HG02884 (cell line): Measurements from ENCODE around the gene CSTF3.
"Not testable (repeated sequence)": the region's sequence is repeated elsewhere in the genome, so short reads cannot be mapped to it uniquely, and the experiment has no call there.

ENCODE experiments used
- ATAC-seq: cut with Tn5 transposase; IDR thresholded peaks from one replicate; pipeline ENCODE4 v1.9.1; 2021; ENCODE audit warnings: mild to moderate bottlenecking, moderate library complexity; ENCODE audit not compliant: unreplicated experiment

Gene CSTF3

GRCh38 chr11:33161120-33162005 lies at the start of gene CSTF3:
CSTF3 (minus strand) TSS chr11:33161480; CDS start chr11:33161325, 155 bp downstream.
- peak; percentile 81 for ATAC-seq

- ATAC-seq, result no peak
Observed at GRCh38 chr11:33208150-33208549, 46.9 kb upstream of the CSTF3 start.

GRCh38 chr11:33207408-33207985 lies 46.2 kb upstream of the CSTF3 start:
- ATAC-seq, result no peak

- ATAC-seq, result no peak
Observed at GRCh38 chr11:33197915-33198727, 36.8 kb upstream of the CSTF3 start.

GRCh38 chr11:33195462-33196173 lies 34.3 kb upstream of the CSTF3 start:
- ATAC-seq, result no peak

GRCh38 chr11:33194455-33194854 lies 33.2 kb upstream of the CSTF3 start:
- ATAC-seq, result no peak

- ATAC-seq, result no peak
Observed at GRCh38 chr11:33191467-33191866, 30.2 kb upstream of the CSTF3 start.

GRCh38 chr11:33187998-33188722 lies 26.9 kb upstream of the CSTF3 start:
- no peak for ATAC-seq

GRCh38 chr11:33185756-33186155 lies 24.5 kb upstream of the CSTF3 start:
- ATAC-seq, result no peak

- no peak for ATAC-seq
Observed at GRCh38 chr11:33182246-33182878, 21.1 kb upstream of the CSTF3 start.

- no peak for ATAC-seq
Observed at GRCh38 chr11:33179348-33179803, 18.1 kb upstream of the CSTF3 start.

GRCh38 chr11:33178443-33179180 lies 17.3 kb upstream of the CSTF3 start:
- no peak for ATAC-seq

GRCh38 chr11:33177676-33178336 lies 16.5 kb upstream of the CSTF3 start:
- ATAC-seq, result no peak

- ATAC-seq, result not testable (repeated sequence)
Observed at GRCh38 chr11:33176760-33177159, 15.5 kb upstream of the CSTF3 start.

- no peak for ATAC-seq
Observed at GRCh38 chr11:33172996-33173395, 11.7 kb upstream of the CSTF3 start.

GRCh38 chr11:33172345-33172744 lies 11.1 kb upstream of the CSTF3 start:
- no peak for ATAC-seq

GRCh38 chr11:33171251-33171650 lies 10.0 kb upstream of the CSTF3 start:
- ATAC-seq, result no peak

- ATAC-seq, result no peak
Observed at GRCh38 chr11:33168709-33169200, 7.5 kb upstream of the CSTF3 start.
